Neutrophil (primary cell): ENCODE measurements around the gene NTRK1.

ENCODE experiments used
- H3K27ac ChIP-seq: fragments of 200-600 bp; sonication (generic); 2 replicates; pipeline ENCODE4 v1.5.1; 2016; ENCODE audit warnings: mild to moderate bottlenecking, moderate library complexity
- H3K27me3 ChIP-seq: fragments of 200-600 bp; sonication (generic); 2 replicates; pipeline ENCODE4 v1.6.0; 2016; ENCODE audit warnings: mild to moderate bottlenecking
- H3K36me3 ChIP-seq: fragments of 200-600 bp; sonication (generic); 2 replicates; pipeline ENCODE4 v1.5.1; 2017
- H3K4me1 ChIP-seq, 2 experiments: fragments of 200-600 bp in 1 of 2; sonication (generic) in 1 of 2; 1 replicate in 1 of 2; 2 replicates in 1 of 2; pipeline versions ENCODE4 v1.5.1 to v1.6.1; 2013 to 2016; ENCODE audit warnings: low read depth in 1 of 2, low read length in 1 of 2, mild to moderate bottlenecking in 1 of 2, moderate library complexity in 1 of 2; ENCODE audit not compliant: control insufficient read depth in 1 of 2, insufficient read depth in 1 of 2
- H3K4me3 ChIP-seq, 2 experiments: fragments of 200-600 bp in 1 of 2; sonication (generic) in 1 of 2; 1 replicate in 1 of 2; 2 replicates in 1 of 2; pipeline ENCODE4 v1.5.1; 2013 to 2016; ENCODE audit warnings: low read depth in 1 of 2, low read length in 1 of 2, mild to moderate bottlenecking in 1 of 2, moderate library complexity in 1 of 2
- H3K9me3 ChIP-seq: fragments of 200-600 bp; sonication (generic); 2 replicates; pipeline ENCODE4 v1.5.1; 2016
- CTCF ChIP-seq: fragments of 200-600 bp; sonication (generic); IDR thresholded peaks from 2 replicates; pipeline ENCODE4 v1.5.1; 2016; ENCODE audit warnings: antibody characterized with exemption

NTRK1 gene

GRCh38 chr1:156913809-156914387 is 53.2 kb downstream of the NTRK1 start:
- H3K27me3 ChIP-seq: peaks cover 9% of the 10 kb centered on the region
- no peaks in the 10 kb centered on the region for H3K36me3 ChIP-seq
- TF ChIP-seq CTCF: no peak
- H3K4me1 ChIP-seq: no peaks in the 10 kb centered on the region
- H3K27ac ChIP-seq: no peak overlapping the region
- H3K9me3 ChIP-seq: no peaks in the 10 kb centered on the region
- no peak overlapping the region for H3K4me3 ChIP-seq

GRCh38 chr1:156914440-156914856 is 53.8 kb downstream of the NTRK1 start:
- H3K4me1 ChIP-seq: no peaks in the 10 kb centered on the region
- TF ChIP-seq CTCF: no peak
- no peaks in the 10 kb centered on the region for H3K36me3 ChIP-seq
- H3K4me3 ChIP-seq: no peak overlapping the region
- H3K27me3 ChIP-seq: peaks cover 15% of the 10 kb centered on the region
- no peak overlapping the region for H3K27ac ChIP-seq
- no peaks in the 10 kb centered on the region for H3K9me3 ChIP-seq

GRCh38 chr1:156920233-156921052 is 59.8 kb downstream of the NTRK1 start, which contains the start of gene LRRC71:
TSS of gene LRRC71 (plus strand) at chr1:156920632. CDS start at chr1:156920804, 172 bp downstream.
- H3K9me3 ChIP-seq: no peaks in the 10 kb centered on the region
- H3K27me3 ChIP-seq: peaks cover 75% of the 10 kb centered on the region
- H3K36me3 ChIP-seq: no peaks in the 10 kb centered on the region
- peaks cover 0 to 3% of the 10 kb centered on the region in 2 experiments for H3K4me1 ChIP-seq
- H3K27ac ChIP-seq: no peak within 1 kb of the TSS
- H3K4me3 ChIP-seq: no peak within 1 kb of the TSS
- TF ChIP-seq CTCF: no peak

GRCh38 chr1:156921053-156921529 is 60.4 kb downstream of the NTRK1 start:
- no peaks in the 10 kb centered on the region for H3K36me3 ChIP-seq
- TF ChIP-seq CTCF: no peak
- H3K9me3 ChIP-seq: no peaks in the 10 kb centered on the region
- peaks cover 0 to 3% of the 10 kb centered on the region in 2 experiments for H3K4me1 ChIP-seq
- H3K27ac ChIP-seq: no peak overlapping the region
- peaks cover 81% of the 10 kb centered on the region for H3K27me3 ChIP-seq
- H3K4me3 ChIP-seq: no peak overlapping the region

- H3K4me1 ChIP-seq: peaks cover 3 to 5% of the 10 kb centered on the region in 2 experiments
- TF ChIP-seq CTCF: no peak
- H3K4me3 ChIP-seq: no peak overlapping the region
- H3K9me3 ChIP-seq: no peaks in the 10 kb centered on the region
- peaks cover 100% of the 10 kb centered on the region for H3K27me3 ChIP-seq
- no peaks in the 10 kb centered on the region for H3K36me3 ChIP-seq
- no peak overlapping the region for H3K27ac ChIP-seq
These were observed 62.5 kb downstream of the NTRK1 start for GRCh38 chr1:156922986-156923669.
